ENCODE measurements around the gene KLF16.

The KLF16 gene

DNA sequence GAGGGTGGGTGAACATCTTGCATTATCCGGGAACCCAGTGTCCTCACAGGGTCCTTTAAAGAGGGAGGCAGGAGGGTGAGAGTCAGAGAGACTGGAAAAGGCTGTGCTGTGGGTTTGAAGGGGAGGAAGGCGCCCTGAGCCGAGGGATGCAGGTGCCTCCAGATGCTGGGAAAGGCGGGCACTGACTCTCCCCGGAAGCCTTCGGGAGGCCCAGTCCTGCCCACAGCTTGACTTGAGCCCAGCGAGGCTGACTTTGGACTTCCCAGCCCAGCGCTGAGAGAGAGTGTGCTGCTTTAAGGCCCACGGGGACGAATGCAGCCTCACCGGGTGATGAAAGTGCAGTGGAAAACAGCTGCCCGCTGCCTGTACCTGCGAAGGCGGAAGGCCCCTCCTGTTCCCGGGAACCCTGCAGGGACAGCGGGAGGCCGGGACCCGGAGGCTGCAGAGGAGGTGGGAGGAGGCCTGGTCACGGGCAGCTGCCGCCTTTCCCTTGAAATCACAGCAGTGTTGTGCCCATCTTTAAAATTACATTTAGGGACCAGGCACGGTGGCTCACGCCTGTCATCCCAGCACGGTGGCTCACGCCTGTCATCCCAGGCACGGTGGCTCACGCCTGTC, 31.2 kb downstream of the KLF16 start:
- no peak for TF ChIP-seq ZFX (IDR thresholded peaks at IDR 0.05; ENCODE audit: borderline replicate concordance)
- TF ChIP-seq, protein P1, sequence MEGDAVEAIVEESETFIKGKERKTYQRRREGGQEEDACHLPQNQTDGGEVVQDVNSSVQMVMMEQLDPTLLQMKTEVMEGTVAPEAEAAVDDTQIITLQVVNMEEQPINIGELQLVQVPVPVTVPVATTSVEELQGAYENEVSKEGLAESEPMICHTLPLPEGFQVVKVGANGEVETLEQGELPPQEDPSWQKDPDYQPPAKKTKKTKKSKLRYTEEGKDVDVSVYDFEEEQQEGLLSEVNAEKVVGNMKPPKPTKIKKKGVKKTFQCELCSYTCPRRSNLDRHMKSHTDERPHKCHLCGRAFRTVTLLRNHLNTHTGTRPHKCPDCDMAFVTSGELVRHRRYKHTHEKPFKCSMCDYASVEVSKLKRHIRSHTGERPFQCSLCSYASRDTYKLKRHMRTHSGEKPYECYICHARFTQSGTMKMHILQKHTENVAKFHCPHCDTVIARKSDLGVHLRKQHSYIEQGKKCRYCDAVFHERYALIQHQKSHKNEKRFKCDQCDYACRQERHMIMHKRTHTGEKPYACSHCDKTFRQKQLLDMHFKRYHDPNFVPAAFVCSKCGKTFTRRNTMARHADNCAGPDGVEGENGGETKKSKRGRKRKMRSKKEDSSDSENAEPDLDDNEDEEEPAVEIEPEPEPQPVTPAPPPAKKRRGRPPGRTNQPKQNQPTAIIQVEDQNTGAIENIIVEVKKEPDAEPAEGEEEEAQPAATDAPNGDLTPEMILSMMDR (IDR thresholded peaks at IDR 0.05), result no peak
- no peak overlapping the region for H3K27ac ChIP-seq

DNA sequence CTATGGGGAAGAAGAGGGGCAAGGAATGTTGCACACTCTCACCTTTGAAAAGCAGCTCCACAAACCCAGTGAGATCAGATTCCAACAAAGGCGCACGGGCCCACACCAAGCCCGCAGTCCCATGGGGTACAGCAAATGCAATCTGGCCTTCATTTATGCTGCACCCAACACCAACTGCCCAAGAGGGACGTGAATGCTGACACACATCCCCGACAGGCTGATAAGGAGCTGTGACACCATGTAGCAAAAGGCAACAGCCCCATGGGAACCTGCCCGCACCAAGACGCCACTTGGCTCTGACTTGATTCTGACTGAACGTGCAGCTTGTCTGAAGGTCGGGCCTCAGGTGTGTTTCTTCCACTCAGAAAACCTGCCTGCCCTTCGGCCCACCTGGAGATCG, 32.4 kb downstream of the KLF16 start:
- H3K27ac ChIP-seq, result peak overlapping the region; percentile 72
- TF ChIP-seq, protein P1 (IDR thresholded peaks at IDR 0.05), result no peak
- TF ChIP-seq ZFX (IDR thresholded peaks at IDR 0.05; ENCODE audit: borderline replicate concordance), result no peak

DNA sequence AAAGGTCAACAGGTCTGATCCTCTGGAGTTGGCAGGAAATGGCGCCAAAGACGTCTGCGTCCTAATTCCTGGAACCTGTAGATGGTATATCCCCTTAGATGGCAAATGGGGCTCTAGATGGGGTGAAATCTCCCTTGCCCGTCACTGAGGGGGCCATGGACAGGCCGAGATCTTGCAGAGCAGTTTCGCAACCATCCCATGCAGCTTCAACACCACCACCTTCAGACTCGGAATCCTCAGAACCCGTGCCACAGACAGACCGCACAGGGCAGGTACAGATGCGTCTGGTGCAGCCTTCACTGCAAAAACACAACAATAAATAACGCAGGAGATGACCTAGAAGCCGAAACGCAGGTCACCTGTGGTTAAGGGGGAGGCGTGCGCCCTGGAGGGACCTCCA, 32.8 kb downstream of the KLF16 start:
- peak overlapping the region; percentile 72 for H3K27ac ChIP-seq
- TF ChIP-seq ZFX (IDR thresholded peaks at IDR 0.05; ENCODE audit: borderline replicate concordance), result no peak
- TF ChIP-seq, protein P1 (IDR thresholded peaks at IDR 0.05), result no peak

DNA sequence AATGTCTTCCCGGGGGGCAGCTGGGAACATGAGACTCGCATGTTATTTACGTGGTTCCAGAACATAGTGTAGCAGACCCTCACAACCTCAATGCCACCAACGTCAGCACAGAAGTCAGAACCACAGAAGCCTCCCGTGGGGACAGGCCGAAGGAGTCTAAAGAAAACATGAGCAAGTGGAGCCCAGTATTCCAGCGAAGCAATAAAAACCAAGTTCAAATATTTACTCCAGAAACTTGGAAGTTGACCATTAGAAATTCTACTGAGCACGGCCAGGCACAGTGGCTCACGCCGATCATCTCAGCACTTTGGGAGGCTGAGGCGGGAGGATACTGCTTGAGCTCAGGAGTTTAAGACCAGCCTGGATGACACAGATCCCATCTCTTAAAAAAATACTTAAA, 33.4 kb downstream of the KLF16 start:
- H3K27ac ChIP-seq, result peak overlapping the region; percentile 72
- no peak for TF ChIP-seq ZFX (IDR thresholded peaks at IDR 0.05; ENCODE audit: borderline replicate concordance)
- TF ChIP-seq, protein P1 (IDR thresholded peaks at IDR 0.05), result no peak

DNA sequence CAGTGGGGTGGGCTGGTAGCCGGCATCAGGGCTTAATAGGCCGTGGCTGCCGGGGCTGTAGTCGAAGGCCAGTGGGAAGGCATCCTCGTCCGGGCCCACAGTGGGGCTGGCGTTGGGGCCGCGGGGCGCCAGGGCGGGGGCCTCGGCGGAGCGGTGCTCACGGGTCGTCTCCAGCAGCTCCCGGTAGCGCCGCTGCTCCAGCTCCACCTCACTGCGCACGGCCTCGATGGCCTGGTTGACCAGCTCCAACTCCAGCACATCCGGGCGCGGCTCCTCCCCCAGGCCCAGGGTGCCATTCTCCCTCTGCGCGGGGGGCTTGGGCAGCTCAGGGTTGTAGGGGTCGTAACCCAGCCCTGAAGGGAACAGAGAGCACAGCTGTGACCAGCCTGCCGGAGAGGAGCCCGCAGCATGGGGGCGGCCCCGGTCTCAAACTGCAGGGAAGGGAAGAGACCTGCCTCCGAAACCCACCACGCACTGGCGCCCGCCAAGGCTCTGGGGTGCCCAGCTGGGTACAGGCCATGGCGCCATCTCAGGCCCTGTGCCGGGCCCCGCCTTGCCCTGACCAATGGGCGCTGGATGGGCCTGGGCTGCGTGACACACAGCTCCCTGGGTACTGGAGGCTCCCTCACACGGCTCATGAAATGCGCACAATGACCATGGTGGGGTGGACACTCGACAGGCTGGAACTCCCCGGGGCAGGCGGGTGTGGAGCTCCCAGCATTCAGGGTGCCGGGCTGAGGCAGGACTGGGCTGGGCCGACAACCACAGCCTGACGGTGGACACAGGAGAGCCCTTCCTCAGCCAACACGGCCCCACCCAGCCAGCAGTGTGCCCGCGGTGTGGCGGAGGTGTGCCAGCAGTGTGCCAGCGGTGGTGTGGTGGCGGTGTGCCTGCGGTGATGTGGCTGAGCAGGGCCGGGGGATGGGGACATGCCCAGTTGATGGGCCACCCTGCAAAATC, 34.8 kb downstream of the KLF16 start:
- H3K27ac ChIP-seq, result peak overlapping the region; percentile 72; the same call in 1 of the 2 replicates
- no peak for TF ChIP-seq ZFX (IDR thresholded peaks at IDR 0.05; ENCODE audit: borderline replicate concordance)
- TF ChIP-seq, protein P1 (IDR thresholded peaks at IDR 0.05), result no peak

DNA sequence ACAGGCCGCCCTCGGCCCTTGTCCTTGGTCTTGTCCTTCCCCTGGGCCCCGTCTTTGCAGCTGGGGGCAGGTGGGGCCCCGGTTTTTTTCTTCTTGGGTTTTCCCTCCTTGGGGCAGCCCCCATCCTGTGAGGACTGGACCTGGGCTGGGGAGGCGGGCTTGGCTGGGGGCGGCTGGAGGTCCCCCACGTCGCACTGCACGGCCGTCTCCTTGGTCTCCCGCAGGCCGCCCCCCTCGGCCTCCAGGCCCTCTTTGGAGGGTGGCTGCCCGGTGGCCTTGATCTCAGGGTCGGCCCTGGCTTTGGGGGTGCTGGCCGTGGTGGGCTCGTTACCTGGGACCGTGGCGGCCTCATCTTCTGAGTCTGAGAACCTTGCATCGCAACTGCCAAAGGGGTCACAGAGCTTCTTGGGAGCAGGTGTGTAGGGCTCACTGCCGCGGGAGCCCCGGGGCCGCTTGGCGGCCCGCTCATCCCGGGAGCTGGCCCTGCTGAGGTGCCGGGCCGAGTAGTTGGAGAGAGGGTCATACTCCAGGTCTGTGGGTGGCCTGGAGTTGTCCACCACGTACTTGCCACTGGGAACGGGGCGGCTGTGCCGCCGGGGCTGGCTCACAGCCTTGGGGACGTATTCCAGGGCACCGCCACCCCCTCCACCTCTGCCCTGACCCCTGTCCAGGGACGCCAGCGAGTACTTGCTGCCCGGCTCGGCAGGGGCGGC, 35.7 kb downstream of the KLF16 start:
- no peak overlapping the region for H3K27ac ChIP-seq
- TF ChIP-seq, protein P1 (IDR thresholded peaks at IDR 0.05), result no peak
